ENCODE data around the gene SRPK2.

Gene SRPK2

GRCh38 chr7:105086850-105087249 lies 301.9 kb downstream of the SRPK2 start:
- WGBS (ENCODE audit: insufficient coverage): no CpG with 5 or more reads among the region's 3 CpGs
- H3K36me3 ChIP-seq (ENCODE audit: control insufficient read depth in 4 of 4, insufficient read depth in 4 of 4, low read length in 3 of 4): peaks cover 14 to 58% (median 36%) of the 10 kb centered on the region in 4 experiments
- no peak overlapping the region for H3K4me3 ChIP-seq (ENCODE audit: control insufficient read depth in 1 of 7, extremely low read depth in 1 of 7, insufficient read depth in 4 of 7, low read depth in 2 of 7, low read length in 6 of 7)
- DNase-seq: no peak
- no peaks in the 10 kb centered on the region for H3K9me3 ChIP-seq (ENCODE audit: control extremely low read depth in 1 of 5, control insufficient read depth in 4 of 5, insufficient read depth in 2 of 5, low read depth in 1 of 5, low read length in 4 of 5)
- H3K27me3 ChIP-seq (replicated peaks in 2 of 5; ENCODE audit: control insufficient read depth in 4 of 5, insufficient read depth in 5 of 5, low read length in 4 of 5): no peaks in the 10 kb centered on the region
- no peak overlapping the region for H3K27ac ChIP-seq (ENCODE audit: insufficient read depth in 1 of 2, low read depth in 1 of 2, low read length in 2 of 2, poor library complexity in 1 of 2, severe bottlenecking in 2 of 2)
- ChIA-PET POLR2A (interaction anchor here (1.1 kb wide), 1 partner anchor 10 kb away, joined by 3 read pairs; no protein-coding TSS in a partner anchor), CTCF (interaction anchor here (0.6 to 1.0 kb wide), 2 partner anchors 11 to 12 kb away, joined by 3 to 5 read pairs; no protein-coding TSS in a partner anchor)
- no peaks in the 10 kb centered on the region for H3K4me1 ChIP-seq (ENCODE audit: control extremely low read depth in 1 of 4, control insufficient read depth in 4 of 4, insufficient read depth in 4 of 4, low read length in 3 of 4)

DNA sequence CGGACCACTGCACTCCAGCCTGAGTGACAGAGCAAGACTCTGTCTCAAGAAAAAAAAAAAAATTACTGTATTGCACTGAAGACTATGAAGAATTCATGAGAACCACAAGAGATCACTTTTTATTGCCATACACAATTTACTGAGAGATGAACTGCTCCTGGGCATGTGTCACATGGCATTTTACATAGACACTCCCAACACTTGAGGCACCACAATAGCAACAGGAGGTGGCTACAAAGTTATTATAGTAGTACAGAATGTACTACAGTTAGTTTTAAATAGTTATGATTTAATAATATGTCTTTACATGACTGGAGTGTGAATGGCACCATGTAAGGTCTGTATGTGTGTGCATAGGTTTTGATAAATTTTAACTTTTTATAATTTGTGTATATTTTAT lies 304.1 kb downstream of the SRPK2 start:
- WGBS (ENCODE audit: insufficient coverage): 100% methylated on average over 1 of the region's 1 CpG
- H3K36me3 ChIP-seq (ENCODE audit: control insufficient read depth in 4 of 4, insufficient read depth in 4 of 4, low read length in 3 of 4): peaks cover 12 to 68% (median 39%) of the 10 kb centered on the region in 4 experiments
- no peak overlapping the region for H3K4me3 ChIP-seq (ENCODE audit: control insufficient read depth in 1 of 7, extremely low read depth in 1 of 7, insufficient read depth in 4 of 7, low read depth in 2 of 7, low read length in 6 of 7)
- H3K4me1 ChIP-seq (ENCODE audit: control extremely low read depth in 1 of 4, control insufficient read depth in 4 of 4, insufficient read depth in 4 of 4, low read length in 3 of 4): no peaks in the 10 kb centered on the region
- DNase-seq: no peak
- ChIA-PET POLR2A (interaction anchor here (0.9 kb wide), 1 partner anchor 17 kb away, joined by 5 read pairs; no protein-coding TSS in a partner anchor), CTCF (no interaction called here)
- H3K27ac ChIP-seq (ENCODE audit: insufficient read depth in 1 of 2, low read depth in 1 of 2, low read length in 2 of 2, poor library complexity in 1 of 2, severe bottlenecking in 2 of 2): no peak overlapping the region
- no peaks in the 10 kb centered on the region for H3K27me3 ChIP-seq (replicated peaks in 2 of 5; ENCODE audit: control insufficient read depth in 4 of 5, insufficient read depth in 5 of 5, low read length in 4 of 5)
- no peaks in the 10 kb centered on the region for H3K9me3 ChIP-seq (ENCODE audit: control extremely low read depth in 1 of 5, control insufficient read depth in 4 of 5, insufficient read depth in 2 of 5, low read depth in 1 of 5, low read length in 4 of 5)

DNA sequence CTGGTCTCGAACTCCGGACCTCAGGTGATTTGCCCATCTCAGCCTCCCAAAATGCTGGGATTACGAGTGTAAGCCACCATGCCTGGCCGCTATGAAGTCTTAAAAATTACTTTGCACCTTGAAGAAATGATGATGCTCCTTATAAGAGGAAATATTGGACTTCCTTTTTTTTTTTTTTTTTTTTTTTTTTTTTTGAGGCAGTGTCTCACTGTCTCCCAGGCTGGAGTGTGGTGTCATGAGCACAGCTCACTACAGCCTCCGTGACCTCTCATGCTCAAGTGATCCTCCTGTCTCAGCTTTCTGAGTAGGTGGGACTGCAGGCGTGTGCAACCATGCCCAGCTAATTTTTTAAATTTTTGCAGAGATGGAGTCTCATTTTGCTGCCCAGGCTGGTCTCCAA lies 309.4 kb downstream of the SRPK2 start:
- no peak overlapping the region for H3K4me3 ChIP-seq (ENCODE audit: control insufficient read depth in 1 of 7, extremely low read depth in 1 of 7, insufficient read depth in 4 of 7, low read depth in 2 of 7, low read length in 6 of 7)
- no peaks in the 10 kb centered on the region for H3K9me3 ChIP-seq (ENCODE audit: control extremely low read depth in 1 of 5, control insufficient read depth in 4 of 5, insufficient read depth in 2 of 5, low read depth in 1 of 5, low read length in 4 of 5)
- H3K27ac ChIP-seq (ENCODE audit: insufficient read depth in 1 of 2, low read depth in 1 of 2, low read length in 2 of 2, poor library complexity in 1 of 2, severe bottlenecking in 2 of 2): no peak overlapping the region
- ChIA-PET POLR2A (interaction anchor here (0.7 kb wide), 1 partner anchor 79 kb away, joined by 3 read pairs; no protein-coding TSS in a partner anchor), CTCF (interaction anchor here (0.8 to 1.1 kb wide), 4 partner anchors 13 to 98 kb away, joined by 3 to 5 read pairs (median 3); no protein-coding TSS in a partner anchor)
- WGBS (ENCODE audit: insufficient coverage): 100% methylated on average over 3 of the region's 6 CpGs
- DNase-seq: no peak
- no peaks in the 10 kb centered on the region for H3K27me3 ChIP-seq (replicated peaks in 2 of 5; ENCODE audit: control insufficient read depth in 4 of 5, insufficient read depth in 5 of 5, low read length in 4 of 5)
- peaks cover 26 to 95% (median 55%) of the 10 kb centered on the region in 4 experiments for H3K36me3 ChIP-seq (ENCODE audit: control insufficient read depth in 4 of 4, insufficient read depth in 4 of 4, low read length in 3 of 4)
- no peaks in the 10 kb centered on the region for H3K4me1 ChIP-seq (ENCODE audit: control extremely low read depth in 1 of 4, control insufficient read depth in 4 of 4, insufficient read depth in 4 of 4, low read length in 3 of 4)

DNA sequence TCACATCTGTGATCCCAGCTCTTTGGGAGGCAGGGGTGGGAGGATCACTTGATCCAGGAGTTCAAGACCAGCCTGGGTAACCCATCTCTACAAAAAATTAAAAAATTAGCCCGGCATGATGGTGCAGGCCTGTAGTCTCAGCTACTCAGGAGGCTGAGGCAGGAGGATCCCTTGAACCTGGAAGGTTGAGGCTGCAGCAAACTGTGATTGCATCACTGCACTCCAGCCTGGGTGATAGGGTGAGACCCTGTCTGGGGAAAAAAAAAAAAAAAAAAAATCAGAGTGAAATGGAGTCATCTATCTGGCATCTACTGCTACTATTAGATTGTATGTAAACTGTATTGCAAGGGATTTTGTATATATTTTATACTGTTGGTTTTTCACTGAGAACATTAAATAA lies 315.6 kb downstream of the SRPK2 start:
- POLR2A ChIA-PET: no interaction called here
- 100% methylated on average over 1 of the region's 1 CpG for WGBS (ENCODE audit: insufficient coverage)

GRCh38 chr7:105068886-105069285 lies 319.8 kb downstream of the SRPK2 start:
- no CpG with 5 or more reads among the region's 1 CpG for WGBS (ENCODE audit: insufficient coverage)
- peak in 2 of 3 donors; percentile 36 to 54 for DNase-seq
- peaks cover 0 to 2% (median 0%) of the 10 kb centered on the region in 4 experiments for H3K4me1 ChIP-seq (ENCODE audit: control extremely low read depth in 1 of 4, control insufficient read depth in 4 of 4, insufficient read depth in 4 of 4, low read length in 3 of 4)
- no peak overlapping the region for H3K27ac ChIP-seq (ENCODE audit: insufficient read depth in 1 of 2, low read depth in 1 of 2, low read length in 2 of 2, poor library complexity in 1 of 2, severe bottlenecking in 2 of 2)
- H3K27me3 ChIP-seq (replicated peaks in 2 of 5; ENCODE audit: control insufficient read depth in 4 of 5, insufficient read depth in 5 of 5, low read length in 4 of 5): no peaks in the 10 kb centered on the region
- ChIA-PET CTCF (interaction anchor here (1.0 to 1.3 kb wide), 4 partner anchors 11 to 88 kb away, joined by 3 to 6 read pairs (median 4); no protein-coding TSS in a partner anchor), POLR2A (interaction anchor here (0.6 kb wide), 1 partner anchor 12 kb away, joined by 3 read pairs; no protein-coding TSS in a partner anchor)
- no peaks in the 10 kb centered on the region for H3K9me3 ChIP-seq (ENCODE audit: control extremely low read depth in 1 of 5, control insufficient read depth in 4 of 5, insufficient read depth in 2 of 5, low read depth in 1 of 5, low read length in 4 of 5)
- H3K36me3 ChIP-seq (ENCODE audit: control insufficient read depth in 4 of 4, insufficient read depth in 4 of 4, low read length in 3 of 4): peaks cover 19 to 80% (median 44%) of the 10 kb centered on the region in 4 experiments
- no peak overlapping the region for H3K4me3 ChIP-seq (ENCODE audit: control insufficient read depth in 1 of 7, extremely low read depth in 1 of 7, insufficient read depth in 4 of 7, low read depth in 2 of 7, low read length in 6 of 7)

More for the DNA sequence above, 315.6 kb downstream of the SRPK2 start:
- no peak overlapping the region for H3K27ac ChIP-seq (ENCODE audit: insufficient read depth in 1 of 2, low read depth in 1 of 2, low read length in 2 of 2, poor library complexity in 1 of 2, severe bottlenecking in 2 of 2)
- H3K9me3 ChIP-seq (ENCODE audit: control extremely low read depth in 1 of 5, control insufficient read depth in 4 of 5, insufficient read depth in 2 of 5, low read depth in 1 of 5, low read length in 4 of 5): no peaks in the 10 kb centered on the region
- CTCF ChIA-PET: interaction anchor here (1.3 kb wide), 1 partner anchor 265 kb away, joined by 3 read pairs; no protein-coding TSS in a partner anchor
- H3K27me3 ChIP-seq (replicated peaks in 2 of 5; ENCODE audit: control insufficient read depth in 4 of 5, insufficient read depth in 5 of 5, low read length in 4 of 5): no peaks in the 10 kb centered on the region
- H3K36me3 ChIP-seq (ENCODE audit: control insufficient read depth in 4 of 4, insufficient read depth in 4 of 4, low read length in 3 of 4): peaks cover 26 to 89% (median 57%) of the 10 kb centered on the region in 4 experiments
- no peaks in the 10 kb centered on the region for H3K4me1 ChIP-seq (ENCODE audit: control extremely low read depth in 1 of 4, control insufficient read depth in 4 of 4, insufficient read depth in 4 of 4, low read length in 3 of 4)
- no peak overlapping the region for H3K4me3 ChIP-seq (ENCODE audit: control insufficient read depth in 1 of 7, extremely low read depth in 1 of 7, insufficient read depth in 4 of 7, low read depth in 2 of 7, low read length in 6 of 7)
- no peak for DNase-seq

GRCh38 chr7:105067691-105068090 lies 321.0 kb downstream of the SRPK2 start:
- Histone ChIP-seq H3K36me3 (ENCODE audit: control insufficient read depth in 4 of 4, insufficient read depth in 4 of 4, low read length in 3 of 4) (peaks cover 21 to 81% (median 46%) of the 10 kb centered on the region in 4 experiments), H3K27me3 (replicated peaks in 2 of 5; ENCODE audit: control insufficient read depth in 4 of 5, insufficient read depth in 5 of 5, low read length in 4 of 5) (no peaks in the 10 kb centered on the region), H3K4me1 (ENCODE audit: control extremely low read depth in 1 of 4, control insufficient read depth in 4 of 4, insufficient read depth in 4 of 4, low read length in 3 of 4) (peaks cover 0 to 2% (median 0%) of the 10 kb centered on the region in 4 experiments), H3K9me3 (ENCODE audit: control extremely low read depth in 1 of 5, control insufficient read depth in 4 of 5, insufficient read depth in 2 of 5, low read depth in 1 of 5, low read length in 4 of 5) (no peaks in the 10 kb centered on the region), H3K4me3 (ENCODE audit: control insufficient read depth in 1 of 7, extremely low read depth in 1 of 7, insufficient read depth in 4 of 7, low read depth in 2 of 7, low read length in 6 of 7) (no peak overlapping the region), H3K27ac (ENCODE audit: insufficient read depth in 1 of 2, low read depth in 1 of 2, low read length in 2 of 2, poor library complexity in 1 of 2, severe bottlenecking in 2 of 2) (no peak overlapping the region)
- POLR2A ChIA-PET: interaction anchor here (0.6 kb wide), 2 partner anchors 13 to 16 kb away, joined by 4 to 5 read pairs; no protein-coding TSS in a partner anchor
- CTCF ChIA-PET: interaction anchor here (0.6 to 1.0 kb wide), 2 partner anchors 10 to 87 kb away, joined by 3 read pairs; no protein-coding TSS in a partner anchor
- DNase-seq: no peak
- 100% methylated on average over 4 of the region's 5 CpGs for WGBS (ENCODE audit: insufficient coverage)
